GM23338 (cell line): Measurements from ENCODE around the gene ID4.

Experiments
- CREB1 ChIP-seq: fragments of 250-450 bp; sonication (Bioruptor Pico); IDR thresholded peaks from 2 replicates; pipeline ENCODE4 v1.5.0; 2020; ENCODE audit warnings: low read depth, mild to moderate bottlenecking, moderate library complexity
- EZH2 ChIP-seq: fragments of 200-600 bp; sonication (generic); IDR thresholded peaks from one replicate; pipeline ENCODE4 v1.8.0; 2017; ENCODE audit warnings: antibody characterized with exemption, mild to moderate bottlenecking, low read depth; ENCODE audit not compliant: unreplicated experiment
- EZH2phosphoT487 ChIP-seq: fragments of 200-600 bp; sonication (generic); IDR thresholded peaks from one replicate; pipeline ENCODE4 v1.8.1; 2018; ENCODE audit warnings: antibody characterized with exemption; ENCODE audit not compliant: unreplicated experiment
- TF ChIP-seq, protein P1 (sequence below), 2 experiments: fragments of 200-600 bp in 1 of 2; sonication (generic) in 1 of 2; conservative IDR thresholded peaks; 2 replicates each; pipeline versions ENCODE4 v1.5.1 to v1.6.1; 2016 to 2017; ENCODE audit warnings: antibody characterized with exemption in 2 of 2, low read depth in 2 of 2, mild to moderate bottlenecking in 2 of 2, moderate library complexity in 1 of 2
- TF ChIP-seq, protein P2 (sequence below): IDR thresholded peaks from one replicate; pipeline ENCODE4 v1.6.1; 2018; ENCODE audit warnings: antibody characterized with exemption; ENCODE audit not compliant: unreplicated experiment
- TF ChIP-seq, protein P3 (sequence below): IDR thresholded peaks from 2 replicates; pipeline ENCODE4 v1.6.1; 2016; ENCODE audit warnings: antibody characterized with exemption

DNA sequence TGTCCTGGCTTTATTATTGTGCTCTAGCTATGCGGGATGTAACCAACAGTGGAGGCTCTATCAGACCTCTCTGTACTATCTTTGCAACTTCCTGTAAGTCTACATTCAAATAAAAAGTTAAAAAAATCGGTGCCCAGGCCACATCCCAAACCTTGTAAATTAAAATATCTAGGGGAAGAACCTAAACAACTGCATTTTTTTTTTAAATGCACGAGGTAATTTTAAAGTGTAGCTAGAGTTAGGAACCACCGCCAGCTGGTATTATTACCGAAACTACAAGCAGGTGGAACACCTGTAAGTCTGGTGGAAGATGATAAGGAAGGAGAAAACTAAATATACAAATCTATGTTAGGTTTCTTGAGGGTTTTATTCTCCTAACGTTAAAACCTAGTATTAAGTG is 34.5 kb upstream of the ID4 start:
- TF ChIP-seq EZH2phosphoT487, result no peak
- TF ChIP-seq, protein P1, sequence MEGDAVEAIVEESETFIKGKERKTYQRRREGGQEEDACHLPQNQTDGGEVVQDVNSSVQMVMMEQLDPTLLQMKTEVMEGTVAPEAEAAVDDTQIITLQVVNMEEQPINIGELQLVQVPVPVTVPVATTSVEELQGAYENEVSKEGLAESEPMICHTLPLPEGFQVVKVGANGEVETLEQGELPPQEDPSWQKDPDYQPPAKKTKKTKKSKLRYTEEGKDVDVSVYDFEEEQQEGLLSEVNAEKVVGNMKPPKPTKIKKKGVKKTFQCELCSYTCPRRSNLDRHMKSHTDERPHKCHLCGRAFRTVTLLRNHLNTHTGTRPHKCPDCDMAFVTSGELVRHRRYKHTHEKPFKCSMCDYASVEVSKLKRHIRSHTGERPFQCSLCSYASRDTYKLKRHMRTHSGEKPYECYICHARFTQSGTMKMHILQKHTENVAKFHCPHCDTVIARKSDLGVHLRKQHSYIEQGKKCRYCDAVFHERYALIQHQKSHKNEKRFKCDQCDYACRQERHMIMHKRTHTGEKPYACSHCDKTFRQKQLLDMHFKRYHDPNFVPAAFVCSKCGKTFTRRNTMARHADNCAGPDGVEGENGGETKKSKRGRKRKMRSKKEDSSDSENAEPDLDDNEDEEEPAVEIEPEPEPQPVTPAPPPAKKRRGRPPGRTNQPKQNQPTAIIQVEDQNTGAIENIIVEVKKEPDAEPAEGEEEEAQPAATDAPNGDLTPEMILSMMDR (conservative IDR thresholded peaks at IDR 0.05; ENCODE audit: low read depth in 2 of 2), result no peak
- no peak for TF ChIP-seq EZH2
- TF ChIP-seq, protein P2, sequence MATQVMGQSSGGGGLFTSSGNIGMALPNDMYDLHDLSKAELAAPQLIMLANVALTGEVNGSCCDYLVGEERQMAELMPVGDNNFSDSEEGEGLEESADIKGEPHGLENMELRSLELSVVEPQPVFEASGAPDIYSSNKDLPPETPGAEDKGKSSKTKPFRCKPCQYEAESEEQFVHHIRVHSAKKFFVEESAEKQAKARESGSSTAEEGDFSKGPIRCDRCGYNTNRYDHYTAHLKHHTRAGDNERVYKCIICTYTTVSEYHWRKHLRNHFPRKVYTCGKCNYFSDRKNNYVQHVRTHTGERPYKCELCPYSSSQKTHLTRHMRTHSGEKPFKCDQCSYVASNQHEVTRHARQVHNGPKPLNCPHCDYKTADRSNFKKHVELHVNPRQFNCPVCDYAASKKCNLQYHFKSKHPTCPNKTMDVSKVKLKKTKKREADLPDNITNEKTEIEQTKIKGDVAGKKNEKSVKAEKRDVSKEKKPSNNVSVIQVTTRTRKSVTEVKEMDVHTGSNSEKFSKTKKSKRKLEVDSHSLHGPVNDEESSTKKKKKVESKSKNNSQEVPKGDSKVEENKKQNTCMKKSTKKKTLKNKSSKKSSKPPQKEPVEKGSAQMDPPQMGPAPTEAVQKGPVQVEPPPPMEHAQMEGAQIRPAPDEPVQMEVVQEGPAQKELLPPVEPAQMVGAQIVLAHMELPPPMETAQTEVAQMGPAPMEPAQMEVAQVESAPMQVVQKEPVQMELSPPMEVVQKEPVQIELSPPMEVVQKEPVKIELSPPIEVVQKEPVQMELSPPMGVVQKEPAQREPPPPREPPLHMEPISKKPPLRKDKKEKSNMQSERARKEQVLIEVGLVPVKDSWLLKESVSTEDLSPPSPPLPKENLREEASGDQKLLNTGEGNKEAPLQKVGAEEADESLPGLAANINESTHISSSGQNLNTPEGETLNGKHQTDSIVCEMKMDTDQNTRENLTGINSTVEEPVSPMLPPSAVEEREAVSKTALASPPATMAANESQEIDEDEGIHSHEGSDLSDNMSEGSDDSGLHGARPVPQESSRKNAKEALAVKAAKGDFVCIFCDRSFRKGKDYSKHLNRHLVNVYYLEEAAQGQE, result no peak
- TF ChIP-seq CREB1 (CRISPR knock-in tag), result no peak
- TF ChIP-seq, protein P3, sequence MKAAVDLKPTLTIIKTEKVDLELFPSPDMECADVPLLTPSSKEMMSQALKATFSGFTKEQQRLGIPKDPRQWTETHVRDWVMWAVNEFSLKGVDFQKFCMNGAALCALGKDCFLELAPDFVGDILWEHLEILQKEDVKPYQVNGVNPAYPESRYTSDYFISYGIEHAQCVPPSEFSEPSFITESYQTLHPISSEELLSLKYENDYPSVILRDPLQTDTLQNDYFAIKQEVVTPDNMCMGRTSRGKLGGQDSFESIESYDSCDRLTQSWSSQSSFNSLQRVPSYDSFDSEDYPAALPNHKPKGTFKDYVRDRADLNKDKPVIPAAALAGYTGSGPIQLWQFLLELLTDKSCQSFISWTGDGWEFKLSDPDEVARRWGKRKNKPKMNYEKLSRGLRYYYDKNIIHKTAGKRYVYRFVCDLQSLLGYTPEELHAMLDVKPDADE, result no peak
